Activated naive CD8-positive, alpha-beta T cell (primary cell): ENCODE measurements around the gene OCIAD1.
A peak's percentile ranks its signal among the peaks of the same experiment; 100 is the strongest.
"Not testable (repeated sequence)": the region's sequence is repeated elsewhere in the genome, so short reads cannot be mapped to it uniquely, and the experiment has no call there.

Experiments used
- H3K27ac Mint-ChIP-seq: one replicate; pipeline ENCODE4 v1.8.0; 2021; ENCODE audit warnings: mixed read lengths
- H3K27me3 Mint-ChIP-seq: one replicate; pipeline ENCODE4 v1.8.0; 2021; ENCODE audit warnings: mixed read lengths
- H3K36me3 Mint-ChIP-seq: one replicate; pipeline ENCODE4 v1.8.0; 2021; ENCODE audit warnings: mixed read lengths
- H3K4me1 Mint-ChIP-seq: one replicate; pipeline ENCODE4 v1.8.0; 2021; ENCODE audit warnings: low read depth, mixed read lengths
- H3K4me3 Mint-ChIP-seq: one replicate; pipeline ENCODE4 v1.8.0; 2021; ENCODE audit warnings: mild to moderate bottlenecking, mixed read lengths
- H3K9me3 Mint-ChIP-seq: one replicate; pipeline ENCODE4 v1.8.0; 2021; ENCODE audit warnings: low read depth, mixed read lengths

Gene OCIAD1

DNA sequence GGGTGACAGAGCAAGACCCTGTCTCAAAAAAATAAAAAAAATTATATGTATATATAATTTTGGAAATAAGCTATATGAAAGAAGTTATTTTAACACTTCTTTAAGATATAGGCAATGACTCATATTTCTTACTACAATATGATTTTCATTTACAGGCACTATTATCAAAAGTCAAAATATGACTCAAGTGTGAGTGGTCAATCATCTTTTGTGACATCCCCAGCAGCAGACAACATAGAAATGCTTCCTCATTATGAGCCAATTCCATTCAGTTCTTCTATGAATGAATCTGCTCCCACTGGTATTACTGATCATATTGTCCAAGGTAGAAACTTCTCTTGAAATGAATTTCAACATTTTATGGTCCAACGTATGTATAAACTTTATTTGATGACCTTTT lies 20.8 kb downstream of the OCIAD1 start:
- Mint-ChIP-seq H3K27me3 (no peaks in the 10 kb centered on the region), H3K4me3 (no peak overlapping the region), H3K4me1 (peaks cover 30% of the 10 kb centered on the region), H3K27ac (peak overlapping the region; percentile 81), H3K36me3 (peaks cover 9% of the 10 kb centered on the region), H3K9me3 (no peaks in the 10 kb centered on the region)

- Mint-ChIP-seq H3K36me3 (peaks cover 7% of the 10 kb centered on the region), H3K4me3 (no peak overlapping the region), H3K27ac (no peak overlapping the region), H3K4me1 (peaks cover 25% of the 10 kb centered on the region), H3K27me3 (no peaks in the 10 kb centered on the region), H3K9me3 (no peaks in the 10 kb centered on the region)
Observed at GRCh38 chr4:48853604-48854394, 22.9 kb downstream of the OCIAD1 start.

- Mint-ChIP-seq H3K4me1 (peaks cover 25% of the 10 kb centered on the region), H3K36me3 (peaks cover 7% of the 10 kb centered on the region), H3K4me3 (no peak overlapping the region), H3K9me3 (no peaks in the 10 kb centered on the region), H3K27ac (peak overlapping the region; percentile 80), H3K27me3 (no peaks in the 10 kb centered on the region)
Observed at GRCh38 chr4:48854395-48854683, 23.5 kb downstream of the OCIAD1 start.

GRCh38 chr4:48854982-48855381 lies 24.1 kb downstream of the OCIAD1 start:
- Mint-ChIP-seq H3K36me3 (peaks cover 9% of the 10 kb centered on the region), H3K4me1 (peaks cover 25% of the 10 kb centered on the region), H3K9me3 (no peaks in the 10 kb centered on the region), H3K4me3 (no peak overlapping the region), H3K27me3 (no peaks in the 10 kb centered on the region), H3K27ac (no peak overlapping the region)

DNA sequence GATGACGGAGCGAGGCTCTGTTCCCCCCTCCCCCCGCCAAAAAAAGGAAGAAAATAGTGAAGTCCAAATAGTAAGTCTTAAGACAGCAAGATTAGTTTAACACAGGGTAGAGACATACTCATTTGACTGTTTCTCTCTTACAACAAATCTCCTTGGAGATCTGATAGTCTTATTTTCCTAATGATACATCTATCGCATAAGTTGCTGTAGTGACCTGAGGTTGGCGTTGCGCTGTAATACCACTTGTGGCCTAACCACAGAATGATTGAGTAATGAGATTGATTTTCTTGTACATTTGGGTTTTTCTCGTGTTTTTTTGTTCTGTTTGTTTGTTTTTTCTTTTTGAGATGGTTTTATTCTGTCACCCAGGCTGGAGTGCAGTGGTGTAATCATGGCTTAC lies 27.2 kb downstream of the OCIAD1 start:
- H3K27ac Mint-ChIP-seq: no peak overlapping the region

GRCh38 chr4:48862038-48862437 lies 31.1 kb downstream of the OCIAD1 start:
- no peaks in the 10 kb centered on the region for H3K27me3 Mint-ChIP-seq
- no peak overlapping the region for H3K27ac Mint-ChIP-seq
- no peaks in the 10 kb centered on the region for H3K9me3 Mint-ChIP-seq
- peaks cover 8% of the 10 kb centered on the region for H3K36me3 Mint-ChIP-seq
- peaks cover 3% of the 10 kb centered on the region for H3K4me1 Mint-ChIP-seq
- no peak overlapping the region for H3K4me3 Mint-ChIP-seq

More for the DNA sequence above, 27.2 kb downstream of the OCIAD1 start:
- no peak overlapping the region for H3K4me3 Mint-ChIP-seq
- no peaks in the 10 kb centered on the region for H3K9me3 Mint-ChIP-seq
- H3K4me1 Mint-ChIP-seq: peaks cover 12% of the 10 kb centered on the region
- H3K27me3 Mint-ChIP-seq: no peaks in the 10 kb centered on the region
- H3K36me3 Mint-ChIP-seq: peaks cover 9% of the 10 kb centered on the region

DNA sequence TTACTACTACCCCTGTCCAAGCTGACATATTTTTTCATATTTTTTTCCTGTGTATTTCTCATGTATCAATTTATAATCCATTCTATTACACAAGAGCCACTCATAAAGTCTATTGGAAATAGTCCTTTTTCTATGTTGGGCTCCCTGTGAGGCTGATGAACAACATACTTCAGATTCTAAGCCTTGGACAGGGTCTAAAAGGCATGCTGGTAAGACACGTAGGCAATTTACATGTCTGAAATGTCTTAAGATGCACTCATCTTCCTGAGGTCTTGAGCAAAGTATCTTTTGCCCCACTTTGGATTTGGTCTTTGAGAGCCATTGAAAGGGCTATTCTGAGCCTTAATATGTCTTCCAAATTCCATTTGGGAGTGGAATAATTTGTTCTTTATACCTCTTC lies 31.8 kb downstream of the OCIAD1 start:
- H3K27me3 Mint-ChIP-seq: no peaks in the 10 kb centered on the region
- peaks cover 3% of the 10 kb centered on the region for H3K4me1 Mint-ChIP-seq
- H3K27ac Mint-ChIP-seq: no peak overlapping the region
- H3K9me3 Mint-ChIP-seq: no peaks in the 10 kb centered on the region
- H3K36me3 Mint-ChIP-seq: peaks cover 6% of the 10 kb centered on the region
- no peak overlapping the region for H3K4me3 Mint-ChIP-seq

DNA sequence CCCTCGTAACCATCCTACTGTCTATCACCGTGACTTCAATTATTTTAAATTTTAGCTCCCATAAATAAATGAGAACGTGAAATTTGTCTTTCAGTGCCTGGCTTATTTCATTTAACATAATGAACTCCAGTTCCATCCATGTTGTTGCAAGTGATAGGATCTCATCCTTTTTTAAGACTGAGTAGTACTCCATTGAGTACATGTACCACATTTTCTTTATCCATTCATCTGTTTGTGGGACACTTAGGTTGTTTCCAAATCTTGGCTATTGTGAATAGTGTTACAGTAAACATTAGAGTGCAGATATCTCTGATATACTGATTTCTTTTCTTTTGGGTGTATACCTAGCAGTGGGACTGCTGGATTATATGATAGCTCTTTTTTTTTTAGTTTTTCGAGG lies 32.8 kb downstream of the OCIAD1 start:
- no peak overlapping the region for H3K27ac Mint-ChIP-seq
- H3K9me3 Mint-ChIP-seq: no peaks in the 10 kb centered on the region

DNA sequence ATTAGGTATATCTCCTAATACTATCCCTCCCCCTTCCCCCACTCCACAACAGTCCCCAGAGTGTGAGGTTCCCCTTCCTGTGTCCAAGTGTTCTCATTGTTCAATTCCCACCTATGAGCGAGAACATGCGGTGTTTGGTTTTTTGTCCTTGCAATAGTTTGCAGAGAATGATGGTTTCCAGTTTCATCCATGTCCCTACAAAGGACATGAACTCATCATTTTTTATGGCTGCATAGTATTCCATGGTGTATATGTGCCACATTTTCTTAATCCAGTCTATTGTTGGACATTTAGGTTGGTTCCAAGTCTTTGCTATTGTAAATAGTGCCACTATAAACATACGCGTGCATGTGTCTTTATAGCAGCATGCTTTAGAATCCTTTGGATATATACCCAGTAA lies 33.8 kb downstream of the OCIAD1 start:
- not testable (repeated sequence) for H3K9me3 Mint-ChIP-seq, H3K4me1 Mint-ChIP-seq, H3K27ac Mint-ChIP-seq, H3K27me3 Mint-ChIP-seq, H3K4me3 Mint-ChIP-seq, H3K36me3 Mint-ChIP-seq

More for the DNA sequence above, 32.8 kb downstream of the OCIAD1 start:
- H3K27me3 Mint-ChIP-seq: no peaks in the 10 kb centered on the region
- H3K4me3 Mint-ChIP-seq: no peak overlapping the region
- no peaks in the 10 kb centered on the region for H3K4me1 Mint-ChIP-seq
- H3K36me3 Mint-ChIP-seq: peaks cover 2% of the 10 kb centered on the region

DNA sequence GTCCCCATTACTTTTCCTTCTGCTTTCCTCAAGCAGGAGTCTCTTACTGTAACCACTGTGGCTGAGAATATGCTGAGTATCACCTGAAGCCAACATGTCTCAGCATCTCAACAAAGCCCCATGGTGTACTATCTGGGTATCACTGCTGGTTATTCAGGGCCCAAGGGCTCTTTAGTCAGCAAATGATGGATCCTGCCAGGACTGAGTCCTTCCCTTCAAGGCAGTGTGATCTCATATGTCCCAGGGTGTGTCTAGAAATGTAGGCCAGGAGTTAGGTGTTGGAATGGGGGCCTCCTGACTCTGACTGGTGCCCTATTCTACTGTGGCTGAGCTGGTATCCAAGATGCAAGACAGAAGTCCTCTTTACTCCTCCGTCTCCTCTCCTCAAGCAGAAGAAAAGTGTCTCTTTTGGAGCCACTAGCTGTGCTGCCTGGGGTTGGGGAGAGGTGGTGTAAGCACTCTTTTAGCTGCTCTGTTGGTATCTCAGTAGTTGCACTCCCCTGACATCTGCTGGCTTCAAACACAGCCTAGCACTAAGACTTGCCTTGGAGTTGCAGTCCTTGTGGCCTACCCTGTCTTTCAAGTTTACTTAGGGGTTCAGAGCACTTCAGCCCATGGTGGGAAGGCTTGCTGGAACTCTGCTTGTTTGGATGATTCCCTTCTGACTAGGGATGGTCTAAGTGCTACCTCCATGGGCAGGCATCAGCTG lies 47.1 kb downstream of the OCIAD1 start:
- H3K27ac Mint-ChIP-seq: no peak overlapping the region
- no peak overlapping the region for H3K4me3 Mint-ChIP-seq
- no peaks in the 10 kb centered on the region for H3K4me1 Mint-ChIP-seq
- H3K36me3 Mint-ChIP-seq: peaks cover 8% of the 10 kb centered on the region
- no peaks in the 10 kb centered on the region for H3K9me3 Mint-ChIP-seq
- no peaks in the 10 kb centered on the region for H3K27me3 Mint-ChIP-seq

DNA sequence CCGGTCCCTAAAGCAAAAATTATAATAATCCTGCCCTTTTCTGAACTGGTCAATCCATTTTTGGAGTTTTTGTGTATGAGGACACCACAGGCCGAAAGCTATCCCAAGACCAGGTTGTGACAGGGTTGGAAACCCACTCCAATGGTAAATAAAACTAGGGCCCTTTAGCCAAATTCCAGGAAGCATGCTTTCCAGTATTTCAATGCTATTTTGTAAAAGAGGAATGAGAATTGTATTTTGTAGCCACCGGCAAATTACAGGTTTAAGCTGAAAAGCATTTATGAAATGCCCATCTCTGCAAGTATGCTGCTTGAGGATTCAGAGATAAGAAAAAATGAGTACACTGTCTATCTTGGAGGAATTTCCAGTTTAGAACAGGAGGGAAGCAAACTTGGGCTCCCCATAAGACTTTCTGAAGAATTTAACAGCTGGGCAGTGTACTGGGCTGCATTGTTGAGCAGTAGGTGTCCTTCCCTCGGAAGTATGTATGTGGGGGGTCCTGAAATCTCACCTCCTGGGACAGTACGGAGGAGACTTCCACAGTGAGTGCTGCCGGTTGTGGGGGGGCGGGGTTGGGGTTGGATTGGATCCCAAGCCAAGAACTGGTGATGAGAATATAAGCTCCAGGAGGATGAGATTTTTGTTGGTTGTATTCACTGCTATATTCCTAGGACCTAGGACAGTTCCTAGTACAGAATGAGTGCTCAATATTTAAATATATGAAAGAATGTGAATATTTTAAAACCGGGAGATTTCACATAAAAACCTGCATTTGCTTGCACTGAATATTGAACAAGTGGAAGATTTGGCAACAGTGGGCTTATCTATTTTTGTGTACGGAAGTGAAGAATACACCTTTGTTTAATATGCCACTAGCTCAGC lies 48.9 kb downstream of the OCIAD1 start:
- Mint-ChIP-seq H3K27me3 (no peaks in the 10 kb centered on the region), H3K36me3 (peaks cover 9% of the 10 kb centered on the region), H3K27ac (no peak overlapping the region), H3K9me3 (no peaks in the 10 kb centered on the region), H3K4me3 (no peak overlapping the region), H3K4me1 (no peaks in the 10 kb centered on the region)

DNA sequence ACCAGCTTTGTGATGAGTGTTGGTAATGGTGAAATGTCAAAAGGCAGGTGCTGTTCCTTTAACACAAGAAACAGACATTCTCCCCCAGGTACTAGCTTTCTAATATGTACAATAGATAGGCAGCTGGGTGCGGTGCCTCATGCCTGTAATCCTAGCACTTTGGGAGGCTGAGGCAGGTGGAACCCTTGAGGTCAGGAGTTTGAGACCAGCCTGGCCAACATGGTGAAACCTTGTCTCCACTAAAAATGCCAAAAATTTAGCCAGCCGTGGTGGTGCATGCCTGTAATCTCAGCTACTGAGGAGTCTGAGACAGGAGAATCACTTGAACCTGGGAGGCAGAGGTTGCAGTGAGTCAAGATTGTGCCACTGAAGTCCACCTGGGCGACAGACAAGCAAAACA lies 50.8 kb downstream of the OCIAD1 start:
- H3K36me3 Mint-ChIP-seq, H3K4me1 Mint-ChIP-seq, H3K27ac Mint-ChIP-seq, H3K4me3 Mint-ChIP-seq, H3K9me3 Mint-ChIP-seq, H3K27me3 Mint-ChIP-seq: not testable (repeated sequence)

GRCh38 chr4:48889750-48890149 lies 58.9 kb downstream of the OCIAD1 start:
- H3K27me3 Mint-ChIP-seq, H3K4me1 Mint-ChIP-seq, H3K4me3 Mint-ChIP-seq, H3K9me3 Mint-ChIP-seq, H3K27ac Mint-ChIP-seq: not testable (repeated sequence)
- H3K36me3 Mint-ChIP-seq: peaks cover 38% of the 10 kb centered on the region

DNA sequence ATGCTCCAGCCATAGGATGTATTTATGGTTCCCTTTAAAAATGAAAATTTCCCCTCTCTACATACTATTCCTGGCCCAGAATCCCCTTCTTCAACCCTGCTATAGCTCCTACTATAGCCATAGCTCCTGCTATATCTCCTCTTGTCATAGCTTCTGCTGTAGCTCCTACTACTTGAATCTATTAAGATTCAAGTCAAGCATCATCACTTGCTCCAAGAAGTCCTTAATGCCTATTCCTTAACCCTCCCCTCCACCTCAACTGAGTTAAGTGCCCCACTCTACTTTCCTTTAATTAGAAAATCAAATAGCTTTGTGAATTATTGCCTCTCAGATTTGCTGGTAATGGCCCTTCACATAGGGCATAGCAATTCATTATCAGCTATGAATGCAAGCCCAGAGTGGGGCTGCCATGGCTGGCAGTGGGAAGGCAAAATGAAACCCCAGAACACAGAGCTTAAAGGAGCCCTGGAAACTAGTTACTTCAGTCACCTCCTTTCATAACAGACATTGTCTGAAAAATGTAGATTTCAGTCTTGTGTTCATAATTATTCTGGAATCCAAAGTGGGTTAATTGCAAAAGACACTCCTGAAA lies 60.2 kb downstream of the OCIAD1 start:
- Mint-ChIP-seq H3K4me1 (peaks cover 3% of the 10 kb centered on the region), H3K27me3 (no peaks in the 10 kb centered on the region), H3K4me3 (no peak overlapping the region), H3K9me3 (no peaks in the 10 kb centered on the region), H3K36me3 (peaks cover 44% of the 10 kb centered on the region), H3K27ac (no peak overlapping the region)

- H3K4me1 Mint-ChIP-seq: peaks cover 34% of the 10 kb centered on the region
- no peaks in the 10 kb centered on the region for H3K27me3 Mint-ChIP-seq
- no peaks in the 10 kb centered on the region for H3K9me3 Mint-ChIP-seq
- peak overlapping the region; percentile 46 for H3K27ac Mint-ChIP-seq
- H3K4me3 Mint-ChIP-seq: no peak overlapping the region
- peaks cover 40% of the 10 kb centered on the region for H3K36me3 Mint-ChIP-seq
Observed at GRCh38 chr4:48896845-48897244, 66.0 kb downstream of the OCIAD1 start.
